GM06990 (cell line): ENCODE data around the gene FBXO21.
A peak's percentile ranks its signal among the peaks of the same experiment; 100 is the strongest.
"Not testable (repeated sequence)": the region's sequence is repeated elsewhere in the genome, so short reads cannot be mapped to it uniquely, and the experiment has no call there.

ENCODE experiments used
- DNase-seq: peaks from one replicate; pipeline ENCODE4 v3.0.0-alpha.2; 2011; ENCODE audit not compliant: insufficient read length; ENCODE audit errors: extremely low read depth
- H3K27me3 ChIP-seq: replicated peaks from 2 replicates; pipeline ENCODE4 v1.6.0; 2011; ENCODE audit warnings: low read length; ENCODE audit not compliant: control insufficient read depth, insufficient read depth
- H3K36me3 ChIP-seq: 2 replicates; pipeline ENCODE4 v1.5.1; 2011; ENCODE audit warnings: low read length; ENCODE audit not compliant: control insufficient read depth, insufficient read depth
- H3K4me3 ChIP-seq: replicated peaks from 2 replicates; pipeline ENCODE4 v1.5.1; 2011; ENCODE audit warnings: low read depth, mild to moderate bottlenecking, control low read depth, low read length
- TF ChIP-seq, protein P1 (sequence below): IDR thresholded peaks from 2 replicates; pipeline ENCODE4 v1.5.1; 2011; ENCODE audit warnings: low read length, control low read depth, mild to moderate bottlenecking, inconsistent platforms; ENCODE audit not compliant: insufficient read depth, poor library complexity, severe bottlenecking

FBXO21 gene

DNA sequence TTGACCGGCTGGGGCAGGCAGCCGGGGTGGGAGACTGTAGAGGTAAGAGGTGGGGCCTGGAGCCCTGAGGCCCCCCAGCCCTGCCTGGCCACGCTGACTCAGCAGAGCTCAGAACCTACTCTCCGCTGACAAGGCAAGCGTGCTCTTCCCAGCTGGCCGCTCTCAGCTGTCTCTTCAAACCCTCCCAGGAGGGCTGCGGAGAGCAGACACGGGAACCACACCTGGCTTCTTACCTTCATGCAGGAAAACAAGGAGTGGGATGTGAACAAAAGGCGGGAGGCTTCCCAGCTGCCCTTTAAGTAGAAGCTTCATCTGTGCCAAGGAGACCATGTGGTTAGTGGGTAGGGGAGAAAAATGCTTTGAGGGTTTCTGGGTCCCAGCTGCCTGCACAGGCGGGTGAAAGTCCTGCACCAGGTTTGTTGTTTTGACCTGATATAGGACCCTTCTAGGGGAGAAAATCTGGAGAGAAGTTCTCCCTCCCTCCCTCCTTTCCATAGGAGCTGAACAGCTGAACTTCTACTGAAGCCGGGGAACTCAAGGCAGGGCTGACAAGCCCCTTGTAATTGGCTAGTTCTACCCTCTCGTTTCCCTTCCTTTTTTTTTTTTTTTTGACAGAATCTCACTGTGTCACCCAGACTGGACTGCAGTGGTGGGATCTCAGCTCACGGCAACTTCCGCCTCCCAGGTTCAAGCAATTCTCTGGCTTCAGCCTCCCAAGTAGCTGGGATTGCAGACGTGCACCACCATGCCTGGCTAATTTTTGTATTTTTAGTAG is 78.3 kb downstream of the FBXO21 start:
- DNase-seq = no peak
- H3K27me3 ChIP-seq = no peaks in the 10 kb centered on the region
- TF ChIP-seq, protein P1, sequence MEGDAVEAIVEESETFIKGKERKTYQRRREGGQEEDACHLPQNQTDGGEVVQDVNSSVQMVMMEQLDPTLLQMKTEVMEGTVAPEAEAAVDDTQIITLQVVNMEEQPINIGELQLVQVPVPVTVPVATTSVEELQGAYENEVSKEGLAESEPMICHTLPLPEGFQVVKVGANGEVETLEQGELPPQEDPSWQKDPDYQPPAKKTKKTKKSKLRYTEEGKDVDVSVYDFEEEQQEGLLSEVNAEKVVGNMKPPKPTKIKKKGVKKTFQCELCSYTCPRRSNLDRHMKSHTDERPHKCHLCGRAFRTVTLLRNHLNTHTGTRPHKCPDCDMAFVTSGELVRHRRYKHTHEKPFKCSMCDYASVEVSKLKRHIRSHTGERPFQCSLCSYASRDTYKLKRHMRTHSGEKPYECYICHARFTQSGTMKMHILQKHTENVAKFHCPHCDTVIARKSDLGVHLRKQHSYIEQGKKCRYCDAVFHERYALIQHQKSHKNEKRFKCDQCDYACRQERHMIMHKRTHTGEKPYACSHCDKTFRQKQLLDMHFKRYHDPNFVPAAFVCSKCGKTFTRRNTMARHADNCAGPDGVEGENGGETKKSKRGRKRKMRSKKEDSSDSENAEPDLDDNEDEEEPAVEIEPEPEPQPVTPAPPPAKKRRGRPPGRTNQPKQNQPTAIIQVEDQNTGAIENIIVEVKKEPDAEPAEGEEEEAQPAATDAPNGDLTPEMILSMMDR = no peak
- no peaks in the 10 kb centered on the region for H3K36me3 ChIP-seq
- no peak overlapping the region for H3K4me3 ChIP-seq

DNA sequence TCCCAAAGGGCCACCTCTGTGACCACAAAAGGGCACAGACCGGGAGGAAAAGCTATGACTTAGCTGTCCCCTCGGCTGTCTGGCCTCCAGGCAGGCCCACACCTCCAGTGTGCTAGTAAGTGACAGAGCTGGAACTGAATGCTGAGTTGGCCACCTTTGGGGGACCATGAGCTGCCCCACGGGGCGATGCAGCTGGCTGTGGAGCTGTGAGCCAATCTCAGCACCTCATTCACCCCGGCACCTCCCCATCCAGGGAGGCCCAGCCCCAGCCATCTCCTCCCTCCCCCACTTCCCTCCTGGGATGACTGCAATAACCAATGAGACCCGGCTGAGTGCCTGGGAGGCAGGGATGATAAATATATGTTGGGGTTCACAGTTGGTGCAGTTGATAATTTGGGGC is 78.9 kb downstream of the FBXO21 start:
- no peak for DNase-seq
- TF ChIP-seq, protein P1 = no peak
- H3K36me3 ChIP-seq = no peaks in the 10 kb centered on the region
- no peak overlapping the region for H3K4me3 ChIP-seq
- H3K27me3 ChIP-seq = no peaks in the 10 kb centered on the region; the same call in 1 of the 2 replicates

DNA sequence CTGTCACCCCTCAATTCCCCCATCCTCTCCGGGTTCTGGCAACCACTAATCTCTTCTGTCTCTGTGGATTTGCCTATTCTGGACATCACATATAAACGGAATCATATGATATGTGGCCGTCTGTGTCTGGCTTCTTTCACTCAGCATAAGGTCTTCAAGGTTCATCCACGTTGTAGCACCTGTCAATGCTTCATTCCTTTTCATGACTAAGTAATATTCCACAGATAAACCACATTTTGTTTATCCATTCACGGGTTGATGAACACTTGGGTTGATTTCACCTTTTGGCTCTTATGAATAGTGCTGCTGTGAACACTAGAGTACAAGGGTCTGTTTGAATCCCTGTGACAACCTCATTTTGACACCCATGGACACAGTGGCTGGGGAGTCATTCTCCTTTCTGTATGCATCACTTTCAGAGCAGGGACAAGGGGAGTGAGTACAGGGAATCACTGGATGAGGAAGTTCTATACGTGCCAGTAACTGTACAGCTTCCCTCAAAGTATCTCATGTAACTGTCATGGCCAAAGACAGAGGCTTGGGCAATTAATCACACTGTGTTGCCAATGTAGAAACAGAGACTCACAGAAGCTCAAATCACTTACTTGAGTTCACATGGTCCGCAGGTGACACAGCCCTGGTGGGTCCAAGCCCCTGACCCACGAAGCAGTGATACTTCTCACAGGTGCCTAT is 80.2 kb downstream of the FBXO21 start:
- DNase-seq = no peak
- Histone ChIP-seq H3K27me3 (no peaks in the 10 kb centered on the region; the same call in 1 of the 2 replicates), H3K4me3 (no peak overlapping the region), H3K36me3 (no peaks in the 10 kb centered on the region)
- TF ChIP-seq, protein P1 = no peak

DNA sequence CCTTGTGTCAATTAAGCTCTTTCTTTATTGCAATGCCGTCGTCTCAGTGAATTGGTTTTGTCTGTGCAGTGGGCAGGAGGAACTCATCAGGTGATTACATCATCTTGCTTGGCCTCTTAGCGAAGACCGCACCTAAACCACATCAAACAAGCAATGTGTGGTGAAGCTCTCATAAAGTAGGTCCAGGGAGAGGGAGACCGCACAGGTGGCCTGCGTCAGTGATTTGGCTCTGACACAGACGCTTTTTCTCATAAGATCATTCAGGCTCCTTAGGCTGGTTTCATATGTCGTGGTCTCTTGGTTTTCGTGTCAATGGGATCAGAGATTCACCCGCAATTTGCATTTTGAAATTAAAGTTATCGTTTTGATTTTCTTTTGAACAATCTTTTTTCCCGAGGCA is 84.4 kb downstream of the FBXO21 start:
- H3K36me3 ChIP-seq = no peaks in the 10 kb centered on the region
- no peaks in the 10 kb centered on the region; the same call in none of the 2 replicates for H3K27me3 ChIP-seq
- TF ChIP-seq, protein P1 = no peak
- H3K4me3 ChIP-seq = no peak overlapping the region
- peak; percentile 43 for DNase-seq

DNA sequence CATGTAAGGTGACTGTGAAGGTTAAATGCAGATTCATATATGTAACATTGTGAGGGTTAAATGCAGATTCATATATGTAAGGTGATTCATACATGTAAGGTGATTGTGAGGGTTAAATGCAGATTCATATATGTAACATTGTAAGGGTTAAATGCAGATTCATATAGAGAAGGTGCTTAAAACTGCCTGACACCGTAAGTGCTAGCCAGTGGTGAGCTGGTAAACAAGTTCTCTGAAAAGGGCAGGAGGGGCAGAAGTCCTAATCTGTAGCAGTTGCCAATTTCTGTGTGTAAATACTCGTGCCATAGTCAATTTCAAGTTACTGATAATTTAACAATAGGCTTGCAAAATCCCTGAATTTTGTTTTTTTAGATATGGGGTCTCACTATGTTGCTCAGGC is 86.3 kb downstream of the FBXO21 start:
- not testable (repeated sequence) for H3K27me3 ChIP-seq, DNase-seq, H3K36me3 ChIP-seq, H3K4me3 ChIP-seq

DNA sequence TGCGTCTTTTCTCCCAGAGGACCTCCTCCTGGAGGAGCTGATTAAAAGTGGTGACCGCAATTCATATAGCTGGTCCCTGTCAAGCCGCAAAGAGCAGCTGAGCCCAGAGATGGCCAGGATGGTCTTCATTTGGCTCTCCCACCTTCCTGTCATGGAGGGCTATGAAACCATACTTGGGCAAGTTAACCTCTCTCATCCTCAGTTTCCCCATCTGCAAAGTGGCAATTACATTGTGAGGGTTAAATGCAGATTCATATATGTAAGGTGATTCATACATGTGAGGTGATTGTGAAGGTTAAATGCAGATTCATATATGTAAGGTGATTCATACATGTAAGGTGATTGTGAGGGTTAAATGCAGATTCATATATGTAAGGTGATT is 87.5 kb downstream of the FBXO21 start:
- Histone ChIP-seq H3K27me3 (no peaks in the 10 kb centered on the region; the same call in none of the 2 replicates), H3K4me3 (no peak overlapping the region), H3K36me3 (no peaks in the 10 kb centered on the region)
- TF ChIP-seq, protein P1 = no peak
- no peak for DNase-seq
